ENCODE data around the gene ZSWIM3.

Gene ZSWIM3

DNA sequence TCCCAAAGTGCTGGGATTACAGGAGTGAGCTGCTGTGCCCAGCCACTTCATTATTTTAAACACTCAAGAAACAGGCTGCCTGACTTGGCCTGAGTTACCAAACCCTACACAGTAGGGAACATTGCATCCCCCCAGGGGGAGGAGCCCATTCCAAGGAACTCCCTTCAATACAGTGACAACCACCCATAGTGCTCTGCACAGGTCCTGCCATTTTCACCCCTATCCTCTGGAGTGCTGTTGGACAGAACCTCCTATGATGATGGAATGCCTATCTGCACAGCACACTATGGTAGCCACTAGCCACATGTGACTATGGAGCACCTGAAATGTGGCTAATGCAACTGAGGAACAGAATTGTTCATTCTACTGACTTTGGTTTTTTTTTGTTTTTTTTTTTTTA, 12.0 kb upstream of the ZSWIM3 start:
- H3K79me2 ChIP-seq (ENCODE audit: low read length): no peaks in the 10 kb centered on the region
- no peak overlapping the region for H3K9ac ChIP-seq (ENCODE audit: low read length)
- no peak overlapping the region for H3K4me2 ChIP-seq (ENCODE audit: low read depth, low read length)
- no peaks in the 10 kb centered on the region for H3K27me3 ChIP-seq (replicated peaks; ENCODE audit: insufficient read depth, low read length)
- H3K9me3 ChIP-seq (replicated peaks; ENCODE audit: insufficient read depth, low read length): no peaks in the 10 kb centered on the region
- H3K36me3 ChIP-seq (replicated peaks; ENCODE audit: insufficient read depth, low read length): no peaks in the 10 kb centered on the region
- H3K9me2 ChIP-seq (replicated peaks; ENCODE audit: insufficient read depth, low read length): no peaks in the 10 kb centered on the region
- H3F3A ChIP-seq (ENCODE audit: insufficient read depth, low read length): no peaks in the 10 kb centered on the region
- H3K27ac ChIP-seq (ENCODE audit: low read length): no peak overlapping the region
- no peaks in the 10 kb centered on the region for H4K20me1 ChIP-seq (ENCODE audit: insufficient read depth, low read length)
- H3K4me1 ChIP-seq (ENCODE audit: low read length): no peaks in the 10 kb centered on the region
- no peak for DNase-seq
- no peak overlapping the region for H3K4me3 ChIP-seq (ENCODE audit: low read length)
- TF ChIP-seq EZH2phosphoT487 (IDR thresholded peaks at IDR 0.05; ENCODE audit: low read length) (no peak), EZH2 (optimal IDR thresholded peaks at IDR 0.05; ENCODE audit: low read depth, low read length) (no peak)
- TF ChIP-seq, protein P1, sequence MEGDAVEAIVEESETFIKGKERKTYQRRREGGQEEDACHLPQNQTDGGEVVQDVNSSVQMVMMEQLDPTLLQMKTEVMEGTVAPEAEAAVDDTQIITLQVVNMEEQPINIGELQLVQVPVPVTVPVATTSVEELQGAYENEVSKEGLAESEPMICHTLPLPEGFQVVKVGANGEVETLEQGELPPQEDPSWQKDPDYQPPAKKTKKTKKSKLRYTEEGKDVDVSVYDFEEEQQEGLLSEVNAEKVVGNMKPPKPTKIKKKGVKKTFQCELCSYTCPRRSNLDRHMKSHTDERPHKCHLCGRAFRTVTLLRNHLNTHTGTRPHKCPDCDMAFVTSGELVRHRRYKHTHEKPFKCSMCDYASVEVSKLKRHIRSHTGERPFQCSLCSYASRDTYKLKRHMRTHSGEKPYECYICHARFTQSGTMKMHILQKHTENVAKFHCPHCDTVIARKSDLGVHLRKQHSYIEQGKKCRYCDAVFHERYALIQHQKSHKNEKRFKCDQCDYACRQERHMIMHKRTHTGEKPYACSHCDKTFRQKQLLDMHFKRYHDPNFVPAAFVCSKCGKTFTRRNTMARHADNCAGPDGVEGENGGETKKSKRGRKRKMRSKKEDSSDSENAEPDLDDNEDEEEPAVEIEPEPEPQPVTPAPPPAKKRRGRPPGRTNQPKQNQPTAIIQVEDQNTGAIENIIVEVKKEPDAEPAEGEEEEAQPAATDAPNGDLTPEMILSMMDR (IDR thresholded peaks at IDR 0.05; ENCODE audit: low read length): no peak
- no peak overlapping the region for H2AFZ ChIP-seq (ENCODE audit: low read length)

DNA sequence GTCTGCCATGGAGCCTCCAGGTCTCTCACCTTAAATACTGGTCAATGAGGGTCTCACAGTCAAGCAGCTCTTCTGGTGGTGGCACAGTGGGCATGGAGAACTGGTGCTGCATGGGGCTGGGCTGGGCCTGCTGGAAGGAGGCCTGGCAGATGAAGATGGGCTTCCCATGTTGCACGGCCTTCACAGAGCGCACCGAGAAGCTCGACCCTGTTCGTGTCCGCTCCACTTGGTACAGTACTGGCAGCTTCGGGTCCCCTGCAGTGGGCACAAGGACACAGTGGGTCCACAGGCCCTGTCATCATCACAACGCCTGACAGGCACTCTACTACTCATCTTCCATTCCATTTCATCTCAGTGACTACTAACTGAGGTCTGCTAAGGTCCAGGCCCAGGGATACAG, 9.0 kb upstream of the ZSWIM3 start:
- no peaks in the 10 kb centered on the region for H3K27me3 ChIP-seq (replicated peaks; ENCODE audit: insufficient read depth, low read length)
- H4K20me1 ChIP-seq (ENCODE audit: insufficient read depth, low read length): no peaks in the 10 kb centered on the region
- no peak overlapping the region for H3K9ac ChIP-seq (ENCODE audit: low read length)
- H3K27ac ChIP-seq (ENCODE audit: low read length): no peak overlapping the region
- H3K36me3 ChIP-seq (replicated peaks; ENCODE audit: insufficient read depth, low read length): no peaks in the 10 kb centered on the region
- no peaks in the 10 kb centered on the region for H3K79me2 ChIP-seq (ENCODE audit: low read length)
- no peaks in the 10 kb centered on the region for H3F3A ChIP-seq (ENCODE audit: insufficient read depth, low read length)
- H3K4me1 ChIP-seq (ENCODE audit: low read length): no peaks in the 10 kb centered on the region
- H3K9me2 ChIP-seq (replicated peaks; ENCODE audit: insufficient read depth, low read length): no peaks in the 10 kb centered on the region
- H3K4me2 ChIP-seq (ENCODE audit: low read depth, low read length): no peak overlapping the region
- no peak for TF ChIP-seq EZH2 (optimal IDR thresholded peaks at IDR 0.05; ENCODE audit: low read depth, low read length)
- TF ChIP-seq, protein P1 (IDR thresholded peaks at IDR 0.05; ENCODE audit: low read length): no peak
- no peak for TF ChIP-seq EZH2phosphoT487 (IDR thresholded peaks at IDR 0.05; ENCODE audit: low read length)
- H3K4me3 ChIP-seq (ENCODE audit: low read length): no peak overlapping the region
- no peak for DNase-seq
- no peak overlapping the region for H2AFZ ChIP-seq (ENCODE audit: low read length)
- H3K9me3 ChIP-seq (replicated peaks; ENCODE audit: insufficient read depth, low read length): no peaks in the 10 kb centered on the region

DNA sequence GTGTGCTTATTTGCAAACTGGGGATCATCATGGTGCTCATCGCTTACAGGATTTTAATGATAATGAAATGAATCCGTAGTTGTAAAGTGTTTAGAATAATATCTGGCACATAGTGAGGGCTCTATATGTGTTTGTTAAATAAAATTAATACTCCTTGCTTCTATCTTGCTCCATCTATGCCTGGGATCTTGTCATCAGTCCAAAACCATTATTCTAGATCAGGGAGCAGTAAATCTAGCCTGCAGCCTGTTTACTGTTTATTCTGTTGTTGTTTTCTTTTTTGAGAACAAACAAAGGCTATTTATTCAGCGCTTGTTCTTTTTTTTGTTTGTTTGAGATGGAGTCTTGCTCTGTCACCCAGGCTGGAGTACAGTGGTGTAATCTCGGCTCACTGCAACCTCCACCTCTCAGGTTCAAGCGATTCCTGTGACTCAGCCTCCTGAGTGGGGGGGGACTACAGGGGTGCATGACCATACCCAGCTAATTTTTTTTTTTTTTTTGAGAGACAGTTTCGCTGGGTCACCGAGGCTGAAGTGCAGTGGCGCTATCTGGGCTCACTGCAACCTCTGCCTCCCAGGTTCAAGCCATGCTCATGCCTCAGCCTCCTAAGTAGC, 8.3 kb upstream of the ZSWIM3 start:
- TF ChIP-seq, protein P1 (IDR thresholded peaks at IDR 0.05; ENCODE audit: low read length): no peak
- TF ChIP-seq EZH2 (optimal IDR thresholded peaks at IDR 0.05; ENCODE audit: low read depth, low read length) (no peak), EZH2phosphoT487 (IDR thresholded peaks at IDR 0.05; ENCODE audit: low read length) (no peak)
- H3K4me2 ChIP-seq (ENCODE audit: low read depth, low read length): no peak overlapping the region
- H3K36me3 ChIP-seq (replicated peaks; ENCODE audit: insufficient read depth, low read length): no peaks in the 10 kb centered on the region
- H3K9me2 ChIP-seq (replicated peaks; ENCODE audit: insufficient read depth, low read length): no peaks in the 10 kb centered on the region
- no peaks in the 10 kb centered on the region for H3K9me3 ChIP-seq (replicated peaks; ENCODE audit: insufficient read depth, low read length)
- no peaks in the 10 kb centered on the region for H3K79me2 ChIP-seq (ENCODE audit: low read length)
- H3K27ac ChIP-seq (ENCODE audit: low read length): no peak overlapping the region
- H3F3A ChIP-seq (ENCODE audit: insufficient read depth, low read length): no peaks in the 10 kb centered on the region
- H3K27me3 ChIP-seq (replicated peaks; ENCODE audit: insufficient read depth, low read length): no peaks in the 10 kb centered on the region
- H4K20me1 ChIP-seq (ENCODE audit: insufficient read depth, low read length): no peaks in the 10 kb centered on the region
- H3K9ac ChIP-seq (ENCODE audit: low read length): no peak overlapping the region
- H3K4me1 ChIP-seq (ENCODE audit: low read length): no peaks in the 10 kb centered on the region
- no peak for DNase-seq
- H2AFZ ChIP-seq (ENCODE audit: low read length): no peak overlapping the region
- no peak overlapping the region for H3K4me3 ChIP-seq (ENCODE audit: low read length)
